ENCODE data around the gene BDH1.
"Not testable (repeated sequence)": the region's sequence is repeated elsewhere in the genome, so short reads cannot be mapped to it uniquely, and the experiment has no call there.

The BDH1 gene, protein sequence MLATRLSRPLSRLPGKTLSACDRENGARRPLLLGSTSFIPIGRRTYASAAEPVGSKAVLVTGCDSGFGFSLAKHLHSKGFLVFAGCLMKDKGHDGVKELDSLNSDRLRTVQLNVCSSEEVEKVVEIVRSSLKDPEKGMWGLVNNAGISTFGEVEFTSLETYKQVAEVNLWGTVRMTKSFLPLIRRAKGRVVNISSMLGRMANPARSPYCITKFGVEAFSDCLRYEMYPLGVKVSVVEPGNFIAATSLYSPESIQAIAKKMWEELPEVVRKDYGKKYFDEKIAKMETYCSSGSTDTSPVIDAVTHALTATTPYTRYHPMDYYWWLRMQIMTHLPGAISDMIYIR

DNA sequence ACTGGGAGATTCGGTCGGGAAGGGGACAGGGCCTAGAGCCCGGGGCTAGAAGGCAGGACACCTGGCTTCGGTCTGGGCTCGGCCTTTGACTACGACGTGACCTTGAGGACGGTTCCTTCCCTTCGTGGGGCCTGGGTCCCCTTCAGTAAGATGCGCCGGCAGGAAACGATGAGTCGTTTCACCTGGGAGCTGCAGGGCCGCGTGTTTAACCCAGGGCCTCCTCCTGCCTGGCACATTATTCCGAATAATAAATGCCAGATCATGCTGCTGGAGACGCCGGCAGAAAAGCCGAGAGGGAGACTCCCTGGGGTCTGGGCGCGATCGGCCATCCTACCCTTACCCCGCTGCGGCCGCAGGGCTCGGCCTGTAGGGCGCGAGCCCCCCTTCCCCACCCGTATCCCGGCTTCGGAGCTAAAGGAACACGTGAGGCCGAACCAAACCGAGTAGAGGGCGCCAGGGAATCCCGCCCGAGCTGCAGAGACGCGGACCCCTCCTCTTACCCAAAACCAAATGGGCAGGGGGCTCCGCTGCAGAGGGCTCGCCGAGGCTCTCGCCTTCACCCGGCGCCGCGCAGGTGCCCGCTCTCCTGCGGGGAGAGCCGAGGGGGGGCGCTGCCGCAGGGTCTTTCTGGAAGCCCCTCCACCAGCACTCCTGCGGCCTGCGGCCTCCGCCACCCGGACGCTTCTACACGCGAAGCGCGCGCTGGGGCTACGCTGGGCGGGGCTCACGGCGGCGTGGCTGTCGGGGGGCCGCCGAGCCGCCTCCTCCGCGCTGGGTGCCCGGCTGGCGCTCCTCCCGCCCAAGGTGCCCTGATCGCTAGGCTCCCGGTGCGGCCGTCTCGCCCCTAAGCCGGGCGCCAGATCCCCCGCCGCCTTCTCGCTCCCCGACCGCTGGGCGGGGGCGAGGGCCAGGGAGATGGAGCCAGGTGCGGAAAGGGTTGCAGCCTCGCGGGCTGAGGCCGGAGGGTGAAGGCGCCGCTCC, at the start of gene BDH1:
BDH1 (minus strand) TSS at position 688 of the 981 bp plus-strand sequence. CDS start 9,525 bp downstream, outside the sequence.
- peak; percentile 80 for DNase-seq

DNA sequence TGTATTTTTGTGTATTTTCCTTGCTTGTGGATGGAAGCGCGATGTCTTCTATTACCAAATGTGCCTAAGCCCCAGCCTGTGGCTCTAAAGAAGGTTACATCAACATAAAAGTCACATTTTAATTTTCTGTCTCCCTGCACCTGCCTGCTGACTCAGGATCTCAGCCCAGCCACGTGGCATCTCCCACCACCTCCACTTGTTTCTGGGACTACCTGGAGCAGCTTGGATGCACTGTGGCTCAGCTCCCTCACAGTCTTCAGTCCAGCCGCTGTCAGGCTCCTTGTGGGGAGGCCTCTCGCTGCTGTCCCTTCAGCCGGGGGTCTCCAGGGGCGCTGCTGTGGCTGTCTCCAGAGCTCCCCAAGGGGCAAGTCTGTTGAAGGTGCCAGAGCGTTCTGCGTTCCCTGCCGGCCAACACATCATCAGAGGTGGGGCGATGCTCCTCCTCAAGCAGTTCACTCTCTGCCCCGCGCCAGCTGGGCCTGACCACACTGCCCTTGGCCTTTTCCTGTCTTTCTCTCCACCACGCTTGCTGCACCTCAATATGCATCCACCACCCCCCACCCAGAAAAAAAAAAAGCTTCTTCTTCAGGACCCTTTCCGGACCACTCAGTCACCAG, 47.7 kb upstream of the BDH1 start:
- DNase-seq, result no peak

DNA sequence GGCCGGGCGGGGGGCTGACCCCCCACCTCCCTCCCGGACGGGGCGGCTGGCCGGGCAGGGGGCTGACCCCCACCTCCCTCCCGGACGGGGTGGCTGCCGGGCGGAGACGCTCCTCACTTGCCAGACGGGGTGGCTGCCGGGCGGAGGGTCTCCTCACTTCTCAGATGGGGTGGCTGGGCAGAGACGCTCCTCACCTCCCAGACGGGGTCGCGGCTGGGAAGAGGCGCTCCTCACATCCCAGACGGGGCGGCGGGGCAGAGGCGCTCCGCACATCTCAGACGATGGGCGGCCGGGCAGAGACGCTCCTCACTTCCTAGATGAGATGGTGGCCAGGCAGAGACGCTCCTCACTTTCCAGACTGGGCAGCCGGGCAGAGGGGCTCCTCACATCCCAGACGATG, 46.6 kb upstream of the BDH1 start:
- DNase-seq, result not testable (repeated sequence)

DNA sequence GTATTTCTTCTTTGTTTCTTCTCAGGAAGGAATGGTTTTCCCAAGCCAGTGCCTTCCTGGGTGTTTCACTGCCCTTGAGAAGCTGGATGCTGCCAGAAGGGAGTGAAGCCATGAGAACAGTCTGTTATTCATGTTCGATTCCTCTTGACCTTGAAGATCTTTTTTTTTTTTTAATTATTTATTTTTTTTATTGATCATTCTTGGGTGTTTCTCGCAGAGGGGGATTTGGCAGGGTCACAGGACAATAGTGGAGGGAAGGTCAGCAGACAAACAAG, 45.7 kb upstream of the BDH1 start:
- DNase-seq, result not testable (repeated sequence)

DNA sequence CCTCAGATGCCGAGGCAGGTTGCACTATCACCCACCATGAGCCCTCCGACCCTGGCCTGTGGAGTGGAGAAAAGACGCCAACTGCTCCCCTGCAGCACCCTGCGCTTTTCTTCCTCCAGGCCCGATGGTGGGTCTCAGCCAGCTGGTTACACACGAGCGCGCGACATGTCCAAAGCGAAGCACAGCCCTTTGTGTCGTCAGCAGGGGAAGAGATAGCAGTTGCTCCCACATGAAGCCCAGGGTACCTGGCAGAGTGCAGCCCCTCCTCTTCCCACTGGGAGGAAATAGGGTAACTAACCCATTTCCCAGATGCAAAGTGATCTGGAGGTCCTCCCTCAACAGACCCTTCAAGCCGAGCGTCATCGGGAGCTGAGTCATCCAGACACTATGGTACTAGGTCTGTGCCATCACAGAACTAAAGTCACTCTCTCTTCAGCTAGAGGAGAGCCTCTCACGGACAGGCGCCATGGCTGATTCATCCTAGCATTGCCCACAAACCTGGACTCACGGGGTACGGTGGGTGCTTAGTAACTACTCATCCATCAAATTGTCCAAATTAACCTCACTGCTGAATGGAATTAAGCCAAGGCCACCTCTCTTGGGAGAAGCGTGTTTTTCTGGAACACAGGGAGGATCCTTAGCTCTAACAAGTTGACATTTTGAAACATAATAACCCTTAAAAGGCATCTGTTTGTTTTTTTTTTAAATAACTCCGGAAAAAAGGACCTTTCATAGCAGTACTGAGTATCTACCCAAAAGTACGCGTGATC, 45.2 kb upstream of the BDH1 start:
- no peak for DNase-seq

DNA sequence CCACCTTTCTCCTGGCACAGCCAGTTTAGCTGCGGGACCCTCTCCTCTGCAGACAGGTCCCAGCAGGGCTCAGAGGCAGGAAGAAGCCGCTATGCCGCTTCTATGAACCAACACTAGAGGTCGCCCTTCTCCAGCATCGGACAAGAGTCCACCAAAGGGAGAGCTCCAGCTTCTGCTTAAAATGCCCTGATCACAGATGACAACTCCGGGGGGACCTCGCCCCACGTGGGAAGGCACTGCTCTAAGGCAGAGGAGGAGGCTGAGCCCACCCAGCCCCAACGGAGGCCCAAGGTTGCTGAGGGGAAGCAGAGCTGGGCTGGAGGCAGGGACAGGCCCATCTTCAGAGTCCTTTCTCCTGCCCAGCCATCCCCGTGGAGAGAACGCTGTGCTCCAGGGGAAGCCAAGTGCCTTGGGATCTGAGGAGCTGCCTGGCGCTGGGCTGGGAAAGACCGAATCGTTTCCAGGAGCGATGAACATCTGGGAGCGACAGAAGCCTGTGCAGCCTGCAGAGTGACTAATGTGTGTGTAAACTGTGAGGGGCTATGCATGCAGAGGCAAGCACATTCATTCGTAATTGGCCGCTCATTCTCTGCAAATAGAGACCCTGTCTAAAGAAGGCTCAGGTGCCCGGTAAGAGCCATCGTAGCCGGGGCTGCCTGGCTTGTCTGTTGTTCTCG, 43.5 kb upstream of the BDH1 start:
- no peak for DNase-seq

DNA sequence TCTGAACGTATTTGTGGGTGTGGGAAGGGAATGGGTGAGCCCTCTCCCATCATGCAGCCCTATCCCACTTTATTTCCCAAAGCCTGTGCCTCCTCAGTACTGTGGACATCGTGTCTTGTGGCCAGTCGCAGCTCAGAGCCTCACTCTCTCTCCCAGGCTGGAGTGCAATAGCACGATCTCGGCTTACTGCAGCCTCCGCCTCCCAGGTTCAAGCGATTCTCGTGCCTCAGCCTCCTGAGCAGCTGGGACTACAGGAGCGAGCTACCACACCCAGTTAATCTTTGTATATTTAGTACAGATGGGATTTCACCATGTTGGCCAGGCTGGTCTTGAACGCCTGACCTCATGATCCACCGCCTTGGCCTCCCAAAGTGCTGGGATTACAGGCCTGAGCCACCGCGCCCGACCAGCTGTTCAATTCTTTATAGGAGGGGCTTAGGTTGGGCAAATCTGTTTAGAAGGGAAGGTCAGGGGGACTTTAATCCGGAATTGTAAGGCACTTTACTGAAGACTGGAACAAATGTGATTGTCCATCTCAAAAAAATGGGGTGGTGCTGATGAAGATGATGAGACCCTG, 42.7 kb upstream of the BDH1 start:
- no peak for DNase-seq

DNA sequence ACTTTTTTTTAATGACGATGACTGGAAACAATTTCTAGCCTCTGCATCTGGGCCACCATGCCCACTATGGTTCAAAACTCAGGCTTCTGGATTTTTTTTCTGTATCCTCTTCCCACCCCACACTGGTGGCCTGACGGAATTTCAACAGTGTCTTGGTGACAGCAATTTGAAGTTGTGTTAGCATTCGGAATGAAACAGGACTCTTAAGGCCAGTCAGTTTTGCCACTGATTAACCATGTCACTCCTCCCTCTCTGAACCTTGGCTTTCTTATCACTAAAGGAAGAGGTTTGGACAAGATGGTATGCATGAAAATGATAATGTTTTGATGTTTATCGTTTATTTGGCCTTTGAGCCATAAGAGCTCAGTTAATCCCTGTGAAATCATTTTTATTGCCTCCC, 41.6 kb upstream of the BDH1 start:
- DNase-seq, result no peak

DNA sequence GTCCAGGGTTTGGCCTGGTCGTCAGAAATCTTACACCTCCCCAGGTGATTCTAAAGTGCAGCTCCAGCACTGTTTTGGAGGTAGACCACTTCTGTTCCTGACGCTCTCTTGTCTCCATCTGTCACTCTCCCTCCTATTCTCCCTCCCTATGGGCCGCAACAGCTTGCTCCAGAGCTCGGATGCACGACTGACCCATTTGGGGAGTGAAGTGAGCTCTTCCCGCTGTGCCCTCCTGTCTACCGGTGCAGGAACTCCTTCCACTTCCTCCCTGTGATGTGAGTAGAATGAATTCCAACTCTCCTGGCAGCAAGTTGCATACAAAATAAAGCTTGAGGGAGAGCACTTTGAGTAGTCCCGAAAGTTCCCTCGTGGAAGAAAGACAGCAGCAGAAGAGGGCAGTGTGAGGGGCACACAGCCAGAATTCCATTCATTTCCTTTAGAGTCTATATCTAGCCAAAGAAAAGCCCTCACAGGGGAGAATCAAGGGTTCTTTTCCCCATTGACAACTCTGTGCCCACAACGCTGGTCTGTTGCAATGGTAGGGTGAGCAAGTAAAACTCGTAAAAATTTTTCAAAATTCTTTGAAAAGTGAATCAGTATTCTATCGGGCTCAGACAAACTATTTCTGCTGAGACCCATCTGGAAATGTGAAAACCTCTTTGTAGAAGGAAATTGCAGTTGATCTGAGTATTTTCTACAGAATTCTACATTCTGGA, 39.9 kb upstream of the BDH1 start:
- no peak for DNase-seq

DNA sequence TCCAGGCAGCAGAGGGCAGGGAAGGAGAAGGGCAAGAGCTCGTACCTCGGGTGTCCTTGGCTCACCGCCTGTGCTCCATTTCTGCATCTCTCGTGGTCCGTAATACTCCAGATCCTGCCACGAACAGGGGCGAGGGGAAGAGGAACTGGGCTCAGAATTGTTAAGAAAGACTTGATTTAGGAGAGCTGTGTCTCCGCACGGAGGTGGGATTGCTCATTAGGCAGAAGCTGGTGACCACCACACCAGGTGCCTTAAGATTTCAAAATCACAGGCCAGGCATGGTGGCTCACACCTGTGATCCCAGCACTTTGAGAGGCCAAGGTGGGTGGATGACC, 37.2 kb upstream of the BDH1 start:
- no peak for DNase-seq

DNA sequence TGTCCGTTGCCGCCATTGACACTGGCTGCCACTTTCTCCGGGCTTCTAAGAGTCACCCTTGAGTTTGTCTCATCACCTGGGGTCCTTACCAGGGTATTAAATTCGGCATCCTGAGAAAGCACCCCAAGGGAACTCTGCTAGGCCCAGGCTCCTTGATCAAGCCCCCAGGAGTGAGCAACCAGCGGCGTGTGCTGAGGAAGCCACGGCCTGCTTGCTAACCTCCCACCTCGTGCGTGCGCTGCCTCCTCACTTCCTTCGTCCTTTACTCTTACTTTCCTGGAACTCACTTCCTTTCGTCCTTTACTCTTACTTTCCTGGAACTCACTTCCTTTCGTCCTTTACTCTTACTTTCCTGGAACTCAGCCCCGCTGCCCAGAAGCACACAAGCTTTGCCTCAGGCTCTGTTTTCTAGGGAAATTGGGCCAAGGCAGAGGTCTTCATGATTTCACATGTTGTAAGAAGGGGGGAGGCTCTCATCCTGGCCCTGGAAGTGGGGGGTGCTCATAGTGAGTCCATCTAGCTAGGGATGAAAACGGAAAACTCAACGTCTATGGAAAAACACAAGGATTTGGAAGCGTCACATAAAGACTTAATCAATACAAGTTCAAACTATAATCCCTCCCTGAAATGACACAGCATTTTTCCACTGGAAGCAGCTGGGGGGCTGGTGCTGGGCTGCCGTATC, 36.7 kb upstream of the BDH1 start:
- DNase-seq, result no peak

DNA sequence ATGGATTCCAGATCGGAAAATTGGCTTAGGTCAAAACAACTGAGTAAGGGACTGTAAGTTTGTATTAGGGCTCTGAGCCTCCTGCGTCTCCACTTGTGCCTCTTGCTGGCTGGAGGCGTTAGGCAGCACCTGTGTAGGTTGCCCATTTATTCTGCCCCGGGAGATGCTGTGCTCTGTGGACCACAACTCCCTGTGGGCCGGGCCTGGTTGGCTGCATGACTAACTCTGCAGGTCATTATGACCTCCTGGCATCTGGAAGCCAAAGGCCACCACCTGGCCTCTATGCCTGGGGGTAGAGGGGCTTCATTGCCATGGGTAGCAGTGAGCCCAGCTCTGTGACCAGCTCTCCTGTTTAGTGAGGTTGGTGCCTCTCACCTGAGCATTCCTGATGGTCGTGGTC, 36.0 kb upstream of the BDH1 start:
- no peak for DNase-seq

DNA sequence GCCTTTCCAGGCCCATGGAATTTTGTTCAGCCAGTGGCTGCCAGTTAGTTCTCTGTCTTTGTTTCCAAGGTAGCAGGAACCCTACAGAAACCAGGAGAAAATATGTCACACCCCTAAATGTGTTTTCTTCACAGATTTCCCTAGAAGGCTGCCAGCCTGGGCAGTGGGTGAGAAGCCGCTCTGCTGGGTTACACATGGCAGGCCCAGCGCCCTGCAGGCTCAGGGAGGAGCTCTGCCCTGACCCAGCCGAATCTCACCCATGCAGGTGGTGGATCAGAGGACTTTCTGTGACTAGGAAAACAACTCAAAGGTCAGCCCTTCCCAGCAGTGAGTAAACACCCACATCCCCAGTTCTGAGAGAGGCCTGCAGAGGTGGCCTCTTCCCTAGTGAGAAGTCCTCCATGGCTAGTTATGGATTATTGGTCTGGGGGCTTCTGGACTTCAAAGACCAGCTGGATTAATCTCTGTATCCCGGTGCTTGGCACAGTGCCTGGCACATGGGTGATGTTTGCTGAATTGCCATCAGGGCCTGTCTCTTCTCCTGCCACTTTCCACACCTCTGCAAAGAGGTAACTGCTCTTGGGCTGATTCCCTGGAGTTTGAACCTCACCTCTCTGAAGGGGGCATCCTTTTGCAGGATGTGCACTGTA, 34.7 kb upstream of the BDH1 start:
- no peak for DNase-seq

DNA sequence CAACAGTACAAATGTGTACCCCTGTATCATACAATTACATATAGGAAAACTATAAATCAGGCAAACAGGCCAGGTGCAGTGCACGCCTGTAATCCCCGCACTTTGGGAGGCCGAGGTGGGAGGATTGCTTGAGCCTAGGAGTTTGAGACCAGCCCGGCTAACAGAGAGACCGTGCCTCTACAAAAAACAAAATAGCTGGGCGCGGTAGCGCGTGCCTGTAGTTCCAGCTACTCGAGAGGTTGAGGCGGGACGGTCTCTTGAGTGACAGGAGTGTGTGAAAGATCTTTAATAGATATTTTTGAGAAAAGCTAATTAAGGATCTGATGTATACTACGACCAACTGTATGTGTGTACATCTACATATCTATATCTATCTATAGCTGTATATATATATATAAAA, 33.8 kb upstream of the BDH1 start:
- no peak for DNase-seq

DNA sequence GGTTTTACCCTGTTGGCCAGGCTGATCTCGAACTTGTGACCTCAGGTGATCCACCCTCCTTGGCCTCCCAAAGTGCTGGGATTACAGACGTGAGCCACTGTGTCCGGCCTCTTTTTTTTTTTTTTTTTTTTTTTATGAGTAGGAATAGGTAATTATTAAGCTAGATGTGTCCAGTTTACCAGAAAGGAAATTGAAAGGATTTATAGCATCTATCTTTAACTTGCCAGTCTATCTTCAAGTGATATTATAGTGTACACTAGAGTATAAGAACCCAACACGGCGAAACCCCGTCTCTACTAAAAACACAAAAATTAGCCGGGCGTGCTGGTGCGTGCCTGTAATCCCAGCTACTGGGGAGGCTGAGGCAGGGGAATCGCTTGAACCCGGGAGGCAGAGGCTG, 31.0 kb upstream of the BDH1 start:
- not testable (repeated sequence) for DNase-seq

DNA sequence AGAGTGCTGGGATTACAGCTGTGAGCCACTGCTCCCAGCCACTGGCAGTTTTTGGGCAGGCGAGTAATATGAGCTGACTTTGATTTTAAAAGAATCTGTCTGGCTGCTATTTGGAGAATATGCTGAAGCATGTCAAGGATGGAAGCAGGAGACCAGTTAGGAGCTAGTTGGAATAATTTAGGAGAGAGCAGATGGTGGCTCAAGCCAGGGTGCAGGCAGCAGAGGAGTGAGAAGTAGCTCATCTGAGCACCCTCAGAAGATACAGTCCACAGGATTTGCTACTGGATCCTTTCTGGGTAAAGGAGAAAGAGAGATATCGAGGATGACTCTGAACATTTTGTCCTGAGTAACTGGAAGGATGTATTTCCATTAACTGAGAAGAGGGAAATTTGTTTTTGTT, 30.4 kb upstream of the BDH1 start:
- DNase-seq, result no peak

DNA sequence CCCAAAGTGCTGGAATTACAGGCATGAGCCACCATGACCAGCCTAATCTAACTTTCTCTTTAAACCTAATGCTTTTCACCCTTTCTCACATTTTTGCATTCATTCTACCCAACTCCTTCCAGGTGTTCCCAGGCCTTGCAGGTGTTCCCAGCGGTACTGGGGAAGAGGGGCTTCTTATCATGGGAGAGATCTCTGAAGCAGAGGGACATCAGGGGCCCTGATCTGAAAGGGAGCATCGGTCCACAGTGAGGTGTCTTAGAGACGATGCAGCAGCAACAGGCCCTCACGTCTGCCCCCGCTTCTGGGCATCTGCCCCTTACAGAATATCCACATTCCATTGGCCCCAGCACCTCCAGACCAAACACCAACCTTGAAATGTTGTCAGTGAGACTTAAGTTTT, 29.0 kb upstream of the BDH1 start:
- no peak for DNase-seq

DNA sequence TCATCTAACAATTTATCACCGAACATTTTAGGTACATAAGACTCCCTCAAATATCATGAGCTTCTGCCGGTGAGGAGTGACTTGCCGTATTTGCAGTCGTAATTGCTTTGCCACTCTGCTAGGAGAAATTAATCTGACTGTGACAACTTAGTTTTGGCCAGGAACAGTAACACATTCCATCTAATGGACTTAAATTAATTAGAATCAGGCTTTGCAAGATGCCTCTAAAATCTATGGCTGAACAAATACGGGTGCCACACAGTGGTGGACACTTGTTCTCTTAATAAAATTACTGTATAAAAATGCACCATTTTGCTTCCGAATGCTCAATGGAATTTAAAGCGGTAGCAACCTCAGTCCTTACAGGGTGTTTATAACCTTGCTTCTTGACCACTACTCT, 27.6 kb upstream of the BDH1 start:
- no peak for DNase-seq

DNA sequence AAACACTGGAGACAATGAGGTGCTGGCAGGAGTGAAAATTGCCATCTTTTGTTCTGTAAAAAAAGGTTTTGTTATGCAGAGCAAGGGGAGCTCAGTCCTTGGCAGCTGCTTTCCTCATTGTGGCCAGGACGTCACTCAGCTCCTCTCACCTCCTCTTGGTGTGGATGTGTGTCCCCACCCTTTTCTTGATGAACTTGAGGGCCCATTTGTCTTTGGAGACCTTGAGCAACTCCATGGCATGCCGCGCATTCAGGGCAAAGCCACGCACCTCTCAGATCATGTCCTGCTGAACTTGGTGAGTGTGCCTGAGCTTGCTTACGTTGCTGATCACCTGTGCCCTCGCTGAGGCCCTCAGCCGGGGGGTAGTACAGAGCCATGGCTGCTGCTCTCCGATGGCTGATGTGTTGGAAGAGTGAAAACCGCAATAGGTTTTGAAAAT, 24.5 kb upstream of the BDH1 start:
- DNase-seq, result no peak

DNA sequence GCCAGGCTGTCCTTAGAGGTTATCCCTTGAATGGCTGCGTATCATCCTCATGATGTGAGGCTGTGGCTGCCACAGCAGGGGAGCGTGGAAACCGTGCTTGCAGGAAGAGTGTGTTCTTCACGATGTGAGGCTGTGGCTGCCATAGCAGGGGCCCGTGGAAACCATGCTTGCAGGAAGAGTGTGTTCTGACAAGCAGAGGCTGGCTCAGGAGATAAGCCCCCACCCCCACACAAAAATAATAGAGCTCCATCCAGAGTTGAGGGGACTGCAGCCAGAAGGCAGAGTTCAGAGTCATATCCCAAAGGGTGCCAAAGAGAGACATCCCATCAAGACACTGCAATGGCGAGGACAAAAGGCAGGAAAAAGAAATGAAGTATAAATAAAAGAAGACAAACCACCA, 22.6 kb upstream of the BDH1 start:
- no peak for DNase-seq

Measured in COR-L47 (cell line).